Left ventricle myocardium superior (tissue), 1 donor: ENCODE measurements around the gene MVB12B. TPM values are rescaled to one million over a fixed set of nuclear protein-coding genes. Genes with fewer than 3 reads are reported as not detected.

ENCODE experiments used
- ATAC-seq: fragments of 200-7000 bp; cut with Tn5 transposase; one replicate; pipeline ENCODE4 v1.9.1; 2020; ENCODE audit warnings: mild to moderate bottlenecking, moderate library complexity
- DNase-seq: peaks from one replicate; pipeline ENCODE4 v3.0.0-alpha.2; 2020
- intact Hi-C: fragments of 100-400 bp; cut with micrococcal nuclease; formaldehyde crosslinking; loops from one replicate; pipeline ENCODE4 v1.11.0; 2022
- total RNA-seq: library from RNA; stranded (reverse); fragmentation: NEBNext Ultra II Directional; extraction: Animal tissue kit (Norgen Biotek cat#: 25700); gene quantifications from one replicate; pipeline ENCODE4 v1.2.1, GENCODE V29; 2021
- donor health status: DM: no; HTN: yes; CAD: no; lungs with severe emphysema.

MVB12B gene
- total RNA-seq, 1 donor from 2014 or later, result 11.8 TPM

DNA sequence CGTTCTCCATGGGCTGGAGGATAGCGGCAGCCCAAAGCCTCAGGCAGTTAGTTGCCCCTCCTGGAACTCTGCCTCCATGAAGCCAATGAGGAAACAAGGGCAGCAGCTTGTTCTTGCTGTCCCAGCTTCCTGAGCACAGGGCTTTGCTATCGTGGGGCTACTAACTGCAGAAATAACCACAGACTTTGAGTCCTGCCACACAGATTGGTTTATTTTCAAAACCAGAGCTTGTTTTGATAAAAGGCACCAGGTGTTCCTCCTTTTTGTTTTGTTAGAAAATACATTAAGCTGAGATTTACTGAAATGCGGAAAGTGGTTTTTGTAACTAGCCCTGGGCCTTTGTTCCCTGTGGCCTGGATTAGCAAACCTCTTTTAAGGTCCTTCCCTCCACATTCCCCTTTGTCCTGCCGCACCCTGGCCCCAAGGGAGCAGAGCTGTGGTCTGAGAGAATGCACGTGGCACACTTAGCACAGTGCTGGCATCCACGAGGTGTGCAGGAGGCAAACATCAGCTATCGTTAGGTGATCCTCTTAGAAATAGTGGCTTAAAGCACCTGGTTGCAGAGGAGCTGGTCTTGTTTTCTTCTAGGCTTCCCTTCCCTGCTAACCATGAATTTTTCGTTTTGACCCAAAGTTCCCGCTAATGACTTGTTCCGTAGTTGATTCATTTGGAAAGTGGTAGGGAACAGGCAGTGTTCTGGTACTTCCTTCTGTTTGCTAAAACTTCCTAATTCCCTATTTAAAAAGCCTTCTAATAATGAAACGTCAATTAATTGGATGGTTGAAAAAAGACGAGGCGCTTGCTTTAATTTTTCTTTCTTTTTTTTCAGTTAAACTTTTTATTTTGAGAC is 21.5 kb downstream of the MVB12B start:
- intact Hi-C loops, result no loop called here
- ATAC-seq (peak; percentile 53), DNase-seq (no peak)

- ATAC-seq (no peak), DNase-seq (no peak)
- intact Hi-C loops, result no loop called here
These were observed 22.4 kb downstream of the MVB12B start for GRCh38 chr9:126348911-126349550.

DNA sequence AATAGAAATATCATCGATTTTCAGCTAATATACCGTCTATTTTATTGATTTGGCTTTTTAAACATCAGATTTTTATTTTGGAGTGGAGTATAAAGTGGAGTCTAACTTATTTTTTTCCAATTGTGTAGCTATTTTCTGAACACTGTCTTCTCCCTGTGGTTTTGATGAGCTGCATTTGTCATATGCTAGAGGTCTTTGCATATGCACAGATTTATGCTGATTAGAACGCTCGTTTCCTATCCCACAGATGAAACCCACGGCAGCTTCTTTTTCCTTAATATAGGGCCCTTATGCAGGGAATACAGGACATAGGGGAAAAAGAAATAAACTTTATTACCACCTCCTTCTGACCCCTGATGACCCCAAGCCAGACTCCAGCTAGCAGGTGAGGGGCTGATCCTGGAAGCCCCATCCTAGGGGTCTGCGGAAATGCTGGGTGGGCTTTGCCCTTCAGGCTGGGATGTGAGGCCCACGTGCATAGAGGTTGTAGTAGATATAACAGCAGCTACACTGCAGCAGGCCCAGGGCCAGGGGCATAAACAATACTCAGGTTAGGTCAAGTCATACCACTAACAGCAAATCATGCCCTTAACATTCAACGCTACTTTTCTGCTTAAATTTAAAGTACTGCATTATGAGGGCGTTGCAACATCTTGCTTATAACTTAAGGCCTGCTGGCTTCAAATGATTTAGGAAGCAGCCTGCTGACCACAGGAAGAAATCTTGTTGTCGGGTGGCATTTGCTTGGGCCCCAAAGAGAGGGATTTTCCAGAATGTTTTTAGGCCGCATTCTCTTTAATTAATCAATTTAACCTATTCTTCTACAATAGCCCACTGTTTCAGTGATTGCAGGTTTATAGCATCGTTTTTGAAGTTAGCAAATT is 28.5 kb downstream of the MVB12B start:
- no peak for ATAC-seq

GRCh38 chr9:126357074-126357473 is 30.4 kb downstream of the MVB12B start:
- DNase-seq (no peak), ATAC-seq (no peak)
- intact Hi-C loops, result no loop called here

More for the DNA sequence above, 28.5 kb downstream of the MVB12B start:
- DNase-seq, result no peak
- intact Hi-C loops, result no loop called here

GRCh38 chr9:126360073-126360472 is 33.4 kb downstream of the MVB12B start:
- ATAC-seq (no peak), DNase-seq (no peak)
- intact Hi-C loops, result no loop called here

DNA sequence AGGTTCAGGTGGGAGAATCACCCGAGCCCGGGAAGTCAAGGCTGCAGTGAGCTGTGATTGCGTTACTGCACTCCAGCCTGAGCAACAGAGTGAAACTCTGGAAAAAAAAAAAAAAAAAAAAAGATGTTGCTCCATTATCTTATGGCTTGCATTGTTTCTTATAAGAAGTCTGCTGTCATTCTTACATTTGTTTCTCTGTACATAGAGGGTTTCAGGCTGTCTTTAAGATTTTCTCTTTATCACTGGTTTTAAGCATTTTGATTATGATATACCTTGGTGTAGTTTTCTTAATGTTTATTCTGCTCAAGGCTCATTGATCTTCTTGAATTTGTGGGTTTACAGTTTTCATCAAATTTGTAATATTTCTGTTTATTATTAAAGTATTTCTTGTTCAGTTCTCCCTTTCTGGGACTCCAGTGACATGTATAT is 35.2 kb downstream of the MVB12B start:
- intact Hi-C loops, result no loop called here
- no peak for ATAC-seq
- no peak for DNase-seq

- ATAC-seq, result no peak
- intact Hi-C loops, result no loop called here
These were observed 36.6 kb downstream of the MVB12B start for GRCh38 chr9:126363250-126363649.

GRCh38 chr9:126363847-126364671 is 37.4 kb downstream of the MVB12B start:
- no peak for DNase-seq

More at GRCh38 chr9:126363250-126363649, 36.6 kb downstream of the MVB12B start:
- DNase-seq, result no peak

DNA sequence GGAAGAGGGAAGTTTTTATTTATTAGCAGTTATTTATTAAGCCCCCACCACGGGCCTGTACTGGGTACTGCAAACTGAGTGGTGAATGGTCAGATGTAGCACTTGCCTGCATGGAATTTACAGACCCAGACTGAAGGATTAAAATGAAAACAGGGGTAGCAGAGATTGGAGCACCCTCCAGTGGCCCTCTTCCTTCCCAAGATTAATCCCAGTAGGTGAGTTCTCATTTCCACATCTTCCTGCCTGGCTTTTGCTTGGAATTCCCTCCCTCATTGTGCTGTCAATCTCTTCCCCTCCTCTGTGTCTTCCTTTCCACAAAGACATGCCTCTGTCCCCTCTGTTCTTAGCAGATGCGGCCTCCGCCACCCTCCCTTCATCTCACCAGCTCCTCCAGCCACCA is 39.2 kb downstream of the MVB12B start:
- no peak for ATAC-seq
- intact Hi-C loops, result no loop called here
- no peak for DNase-seq

More at GRCh38 chr9:126363847-126364671, 37.4 kb downstream of the MVB12B start:
- ATAC-seq, result no peak
- intact Hi-C loops, result no loop called here

- intact Hi-C loops, result no loop called here
- peak; percentile 66 for DNase-seq
- ATAC-seq, result peak; percentile 94
These were observed 39.9 kb downstream of the MVB12B start for GRCh38 chr9:126366366-126367011.

DNA sequence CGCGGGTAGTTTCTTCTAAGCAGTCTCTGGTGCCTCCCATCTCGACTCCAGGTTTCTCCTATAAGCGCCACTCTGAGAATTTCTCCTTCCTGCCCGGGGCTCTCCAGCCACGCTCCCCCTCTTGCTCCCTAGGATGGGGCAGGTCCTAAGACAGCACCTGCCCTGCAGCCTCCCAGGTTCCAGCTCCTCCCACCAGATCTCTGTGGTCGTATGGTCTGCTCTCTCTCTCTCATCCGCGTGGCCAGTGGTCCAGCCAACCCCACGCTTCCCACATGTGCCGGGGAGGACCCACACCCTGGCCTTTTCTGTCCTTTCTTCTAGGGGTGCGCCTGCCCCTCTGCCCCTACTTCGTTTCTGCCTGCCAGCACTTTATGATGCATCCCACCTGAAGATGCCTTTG is 40.5 kb downstream of the MVB12B start:
- no peak for DNase-seq
- no peak for ATAC-seq
- intact Hi-C loops, result no loop called here

DNA sequence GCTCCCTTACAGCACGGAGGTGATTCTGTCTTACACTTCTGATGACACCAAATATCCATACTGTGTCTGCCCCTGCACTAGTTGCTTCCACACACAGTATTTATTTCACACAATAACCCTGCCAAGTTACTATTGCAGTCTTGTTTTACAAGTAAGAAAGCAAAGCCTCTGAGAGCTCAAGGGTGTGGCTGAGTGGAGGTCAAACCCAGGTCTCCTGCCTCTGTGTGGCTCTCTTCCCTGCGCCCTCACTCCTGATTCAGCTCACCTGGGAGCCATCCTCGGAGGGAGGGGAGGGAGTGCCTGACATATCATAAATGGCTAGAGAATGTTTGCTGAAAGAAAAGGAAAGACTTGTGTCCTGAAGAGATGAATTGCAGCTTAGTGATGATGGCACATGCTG is 41.0 kb downstream of the MVB12B start:
- no peak for ATAC-seq

DNA sequence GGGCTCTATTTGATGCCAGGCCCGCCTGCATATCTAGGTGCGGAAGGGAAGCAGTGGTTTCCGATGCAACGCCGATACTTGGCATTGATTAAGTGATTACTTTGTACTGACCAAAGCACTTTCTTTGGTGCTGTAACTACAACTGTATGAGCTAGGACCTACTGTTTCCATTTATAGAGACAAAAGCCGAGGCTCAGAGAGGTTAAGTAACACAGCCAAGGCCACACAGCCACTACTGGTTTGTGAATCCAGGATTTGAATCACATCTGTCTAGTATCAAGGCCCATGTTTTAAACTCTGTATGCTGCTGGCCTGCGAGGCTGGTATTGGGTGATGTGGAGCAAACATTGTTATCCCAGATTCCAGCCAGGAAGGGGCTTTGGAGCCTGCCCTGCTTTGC is 41.4 kb downstream of the MVB12B start:
- intact Hi-C loops, result no loop called here
- DNase-seq (no peak), ATAC-seq (no peak)

More for the DNA sequence above, 41.0 kb downstream of the MVB12B start:
- intact Hi-C loops, result no loop called here
- no peak for DNase-seq

DNA sequence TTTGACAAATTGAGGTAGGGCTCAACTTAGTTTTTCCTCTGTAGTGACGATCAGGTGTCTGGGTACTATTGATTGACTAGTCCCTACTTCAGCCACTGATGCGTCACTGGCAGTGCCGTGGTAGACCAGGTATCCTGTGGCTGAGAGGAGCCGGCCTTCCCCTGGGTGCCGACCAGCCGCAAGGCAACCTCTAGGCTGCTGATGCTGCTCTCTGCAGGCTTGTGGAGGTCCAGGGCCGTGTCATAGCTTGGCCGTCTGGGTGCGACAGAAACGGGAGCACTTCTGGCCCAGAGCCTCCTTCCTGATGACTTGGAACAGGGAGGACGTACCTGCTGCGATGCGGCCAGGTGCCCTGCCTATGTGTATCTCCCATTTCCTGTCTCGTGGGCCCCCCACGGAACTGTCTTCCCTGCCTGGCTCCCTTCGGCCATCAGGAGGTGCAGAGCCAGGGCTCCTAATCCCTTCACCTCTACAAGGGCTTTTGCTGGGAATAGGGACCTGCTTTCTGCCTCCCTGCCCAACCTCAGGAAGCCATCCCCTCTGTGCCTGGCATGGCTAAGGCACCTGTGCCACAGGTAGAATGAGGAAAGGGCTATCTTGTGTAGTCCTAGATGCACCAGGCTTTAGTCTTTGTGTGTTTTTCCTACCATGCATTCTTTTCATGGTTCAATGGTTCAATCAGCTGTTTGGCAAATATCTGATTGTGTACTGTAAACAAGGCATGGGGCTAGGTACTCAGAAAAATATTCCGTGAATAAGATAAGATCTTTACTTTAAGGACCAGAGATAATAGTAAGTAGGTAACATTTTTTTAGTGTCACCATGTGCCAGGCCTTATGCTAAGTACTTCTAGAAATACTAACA is 44.6 kb downstream of the MVB12B start:
- no peak for DNase-seq
- no peak for ATAC-seq
- intact Hi-C loops, result no loop called here

GRCh38 chr9:126372716-126373115 is 46.1 kb downstream of the MVB12B start:
- intact Hi-C loops, result no loop called here
- DNase-seq (no peak), ATAC-seq (no peak)

GRCh38 chr9:126373241-126373640 is 46.6 kb downstream of the MVB12B start:
- ATAC-seq, result peak; percentile 15
- DNase-seq, result no peak
- intact Hi-C loops, result no loop called here

DNA sequence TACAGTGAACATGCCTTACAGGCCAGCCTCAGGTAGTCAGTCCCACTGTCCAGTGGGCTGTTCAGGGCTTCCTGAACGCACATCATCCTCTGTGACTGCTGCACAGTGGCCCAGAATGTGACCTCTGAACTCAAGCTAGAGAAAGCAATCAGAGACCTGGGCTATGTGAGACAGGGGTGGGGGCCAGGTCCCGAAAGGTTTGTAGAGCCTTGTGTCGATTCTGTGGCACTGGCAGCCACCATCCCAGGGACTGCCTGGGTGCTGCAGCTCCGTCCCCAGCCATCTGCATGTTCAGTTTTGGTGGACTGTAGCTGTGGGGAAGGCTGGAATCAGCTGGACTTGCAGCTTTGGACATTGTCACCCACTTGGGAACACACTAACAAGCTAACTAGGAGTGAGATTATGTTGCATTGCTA is 47.7 kb downstream of the MVB12B start:
- ATAC-seq (no peak), DNase-seq (no peak)
- intact Hi-C loops, result no loop called here
